ENCODE data around the gene C3orf52.

The C3orf52 gene

GRCh38 chr3:112086875-112087524 lies 811 bp downstream of the C3orf52 start:
- DNase-seq (ENCODE audit: low spot score), result peak; percentile 75

GRCh38 chr3:112087746-112088145 lies 1.6 kb downstream of the C3orf52 start:
- DNase-seq (ENCODE audit: low spot score), result no peak

GRCh38 chr3:112088944-112089343 lies 2.8 kb downstream of the C3orf52 start:
- no peak for DNase-seq (ENCODE audit: low spot score)

- DNase-seq (ENCODE audit: low spot score), result no peak
Observed at GRCh38 chr3:112089956-112090886, 4.0 kb downstream of the C3orf52 start.

GRCh38 chr3:112090887-112091586 lies 4.8 kb downstream of the C3orf52 start:
- DNase-seq (ENCODE audit: low spot score), result no peak

GRCh38 chr3:112092496-112093179 lies 6.4 kb downstream of the C3orf52 start:
- no peak for DNase-seq (ENCODE audit: low spot score)

- no peak for DNase-seq (ENCODE audit: low spot score)
Observed at GRCh38 chr3:112093180-112093522, 7.0 kb downstream of the C3orf52 start.

- DNase-seq (ENCODE audit: low spot score), result no peak
Observed at GRCh38 chr3:112095731-112096130, 9.5 kb downstream of the C3orf52 start.

GRCh38 chr3:112096176-112096575 lies 10.0 kb downstream of the C3orf52 start:
- DNase-seq (ENCODE audit: low spot score), result no peak

GRCh38 chr3:112097378-112097777 lies 11.2 kb downstream of the C3orf52 start:
- peak; percentile 94 for DNase-seq (ENCODE audit: low spot score)

- DNase-seq (ENCODE audit: low spot score), result no peak
Observed at GRCh38 chr3:112101916-112102315, 15.7 kb downstream of the C3orf52 start.

GRCh38 chr3:112104774-112105173 lies 18.6 kb downstream of the C3orf52 start:
- no peak for DNase-seq (ENCODE audit: low spot score)

- DNase-seq (ENCODE audit: low spot score), result no peak
Observed at GRCh38 chr3:112109322-112109721, 23.1 kb downstream of the C3orf52 start.

- peak; percentile 85 for DNase-seq (ENCODE audit: low spot score)
Observed at GRCh38 chr3:112111785-112112402, 25.7 kb downstream of the C3orf52 start.

- DNase-seq (ENCODE audit: low spot score), result no peak
Observed at GRCh38 chr3:112114576-112115160, 28.5 kb downstream of the C3orf52 start.

GRCh38 chr3:112115161-112115739 lies 29.1 kb downstream of the C3orf52 start:
- DNase-seq (ENCODE audit: low spot score), result no peak

GRCh38 chr3:112115806-112116383 lies 29.7 kb downstream of the C3orf52 start:
- no peak for DNase-seq (ENCODE audit: low spot score)

- DNase-seq (ENCODE audit: low spot score), result no peak
Observed at GRCh38 chr3:112116748-112117186, 30.6 kb downstream of the C3orf52 start.

- no peak for DNase-seq (ENCODE audit: low spot score)
Observed at GRCh38 chr3:112117415-112117814, 31.2 kb downstream of the C3orf52 start.

- no peak for DNase-seq (ENCODE audit: low spot score)
Observed at GRCh38 chr3:112117841-112118571, 31.8 kb downstream of the C3orf52 start.
